AG10803 (cell line): ENCODE results near the gene CD99.

Source experiments
- DNase-seq: peaks from one replicate; pipeline ENCODE4 v3.0.0; 2010; ENCODE audit warnings: low read depth
- H3K4me3 ChIP-seq: 2 replicates; pipeline ENCODE4 v1.5.1; 2011; ENCODE audit warnings: mild to moderate bottlenecking, low read length, control low read depth
- TF ChIP-seq, protein P1 (sequence below): conservative IDR thresholded peaks from 2 replicates; pipeline ENCODE4 v1.5.1; 2011; ENCODE audit warnings: mild to moderate bottlenecking, low read length, control low read depth, inconsistent platforms

The CD99 gene

DNA sequence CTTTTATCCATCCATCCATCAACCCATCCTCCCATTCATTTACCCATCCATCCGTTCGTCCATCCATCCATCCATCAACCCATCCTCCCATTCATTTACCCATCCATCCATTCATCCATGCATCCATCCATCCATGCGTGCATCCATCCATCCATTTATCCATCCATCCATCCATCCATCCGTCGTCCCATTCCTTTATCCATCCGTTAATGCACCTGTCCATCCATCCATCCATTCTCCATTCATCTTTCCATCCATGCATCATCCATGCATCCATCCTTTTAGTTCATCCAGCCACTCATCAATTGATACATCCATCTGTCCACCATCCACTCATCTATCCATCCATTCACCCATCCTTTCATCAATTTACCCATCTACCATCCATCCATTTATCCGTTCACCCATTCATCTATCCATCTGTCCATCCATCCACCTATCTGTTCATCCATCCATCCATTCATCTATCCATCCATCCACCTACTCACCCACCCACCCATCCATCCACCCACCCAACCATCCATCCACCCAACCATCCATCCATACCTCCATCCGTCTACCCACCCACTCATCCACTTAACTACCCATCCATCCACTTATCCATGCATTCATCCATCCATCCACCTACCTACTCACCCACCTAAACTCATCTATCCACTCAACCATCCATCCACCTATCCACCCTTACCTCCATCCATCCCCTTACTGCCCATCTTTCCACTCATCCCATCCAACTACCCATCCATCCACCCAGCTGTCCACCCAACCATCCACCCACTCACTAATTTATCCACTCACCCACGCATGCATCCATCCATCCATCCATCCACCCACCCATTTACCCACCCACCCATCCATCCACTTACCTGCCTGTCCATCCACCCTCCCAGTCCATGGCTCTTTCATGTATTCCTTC lies 9.6 kb downstream of the CD99 start:
- no peak overlapping the region for H3K4me3 ChIP-seq
- no peak for DNase-seq
- TF ChIP-seq, protein P1, sequence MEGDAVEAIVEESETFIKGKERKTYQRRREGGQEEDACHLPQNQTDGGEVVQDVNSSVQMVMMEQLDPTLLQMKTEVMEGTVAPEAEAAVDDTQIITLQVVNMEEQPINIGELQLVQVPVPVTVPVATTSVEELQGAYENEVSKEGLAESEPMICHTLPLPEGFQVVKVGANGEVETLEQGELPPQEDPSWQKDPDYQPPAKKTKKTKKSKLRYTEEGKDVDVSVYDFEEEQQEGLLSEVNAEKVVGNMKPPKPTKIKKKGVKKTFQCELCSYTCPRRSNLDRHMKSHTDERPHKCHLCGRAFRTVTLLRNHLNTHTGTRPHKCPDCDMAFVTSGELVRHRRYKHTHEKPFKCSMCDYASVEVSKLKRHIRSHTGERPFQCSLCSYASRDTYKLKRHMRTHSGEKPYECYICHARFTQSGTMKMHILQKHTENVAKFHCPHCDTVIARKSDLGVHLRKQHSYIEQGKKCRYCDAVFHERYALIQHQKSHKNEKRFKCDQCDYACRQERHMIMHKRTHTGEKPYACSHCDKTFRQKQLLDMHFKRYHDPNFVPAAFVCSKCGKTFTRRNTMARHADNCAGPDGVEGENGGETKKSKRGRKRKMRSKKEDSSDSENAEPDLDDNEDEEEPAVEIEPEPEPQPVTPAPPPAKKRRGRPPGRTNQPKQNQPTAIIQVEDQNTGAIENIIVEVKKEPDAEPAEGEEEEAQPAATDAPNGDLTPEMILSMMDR, result no peak

DNA sequence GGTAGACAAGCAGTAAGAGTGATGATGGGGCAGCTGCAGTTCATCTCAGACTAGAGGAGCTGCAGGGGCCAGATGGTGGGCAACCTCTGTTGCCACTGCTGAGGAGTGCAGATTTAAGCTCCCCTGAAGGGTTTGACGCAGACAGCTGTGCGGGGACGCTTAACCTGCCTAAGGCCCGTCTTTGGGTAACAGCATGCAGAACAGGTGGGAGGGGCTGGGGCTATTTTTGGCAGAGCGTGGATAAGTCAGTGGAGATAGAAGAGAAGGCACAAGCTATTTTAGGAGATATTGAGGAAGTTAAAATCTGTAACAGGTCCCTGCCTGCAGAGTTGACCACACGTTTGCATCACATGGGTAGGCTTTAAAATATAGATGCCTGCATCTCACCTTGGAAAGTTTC lies 10.5 kb downstream of the CD99 start:
- TF ChIP-seq, protein P1, result no peak
- no peak overlapping the region for H3K4me3 ChIP-seq
- DNase-seq, result no peak

GRCh38 chrX:2703991-2704369 lies 12.9 kb downstream of the CD99 start:
- TF ChIP-seq, protein P1, result peak; percentile 62
- H3K4me3 ChIP-seq, result no peak overlapping the region
- DNase-seq, result peak; percentile 76

- TF ChIP-seq, protein P1, result no peak
- peak; percentile 60 for DNase-seq
- H3K4me3 ChIP-seq, result no peak overlapping the region; the same call in 1 of the 2 replicates
Measured at GRCh38 chrX:2705046-2705832, 14.1 kb downstream of the CD99 start.

GRCh38 chrX:2707334-2707760 lies 16.3 kb downstream of the CD99 start:
- TF ChIP-seq, protein P1, result no peak
- peak overlapping the region; percentile 21 for H3K4me3 ChIP-seq
- DNase-seq, result peak; percentile 95

DNA sequence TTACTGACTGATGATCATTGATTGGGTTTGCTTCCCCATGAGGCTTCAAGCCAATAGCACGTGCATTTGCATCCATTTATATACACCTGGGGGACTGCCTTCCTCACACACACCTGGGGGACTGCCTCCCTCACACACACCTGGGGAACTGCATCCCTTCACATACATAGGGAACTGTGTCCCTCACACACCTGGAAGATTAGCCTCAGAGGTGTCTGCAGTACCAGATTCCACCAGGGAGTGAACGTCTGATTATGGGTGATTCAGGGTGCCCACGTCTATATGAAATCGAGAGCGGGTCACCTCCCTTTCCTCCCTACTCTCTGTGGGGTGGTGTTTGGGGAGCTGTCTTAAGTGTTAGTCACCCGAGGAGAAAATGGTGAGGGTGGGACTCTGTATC lies 16.9 kb downstream of the CD99 start:
- TF ChIP-seq, protein P1, result no peak
- DNase-seq, result no peak
- no peak overlapping the region for H3K4me3 ChIP-seq
